Panc1 (cell line): ENCODE data around the gene VCX3B. TPM values are rescaled to one million over a fixed set of nuclear protein-coding genes. Genes with fewer than 3 reads are reported as not detected.
"Not testable (repeated sequence)": the region's sequence is repeated elsewhere in the genome, so short reads cannot be mapped to it uniquely, and the experiment has no call there.

ENCODE experiments used
- ATAC-seq: fragments of 200-7000 bp; cut with Tn5 transposase; 2 replicates; pipeline ENCODE4 v1.9.1; 2020; ENCODE audit warnings: mild to moderate bottlenecking, moderate library complexity
- Bru-seq: library from RNA; stranded (reverse); fragments of 400-500 nt; gene quantifications from one replicate; lab custom pipeline; 2021; lab: Mats Ljungman, UMichigan
- BruChase-seq, 2 experiments: library from RNA; stranded (reverse); fragments of 400-500 nt; gene quantifications; one replicate each; lab custom pipeline; 2021; lab: Mats Ljungman, UMichigan
- BruUV-seq: library from RNA; stranded (reverse); fragments of 400-500 nt; replicated peaks from 2 replicates; lab custom pipeline; 2021; lab: Mats Ljungman, UMichigan
- CTCF ChIA-PET: fragments of 300-600 bp; sonication (Branson Sonifier 250); formaldehyde crosslinking; loops from one replicate; lab custom pipeline; 2022; ENCODE audit warnings: antibody characterized with exemption; lab: Charles Lee
- POLR2A ChIA-PET: fragments of 300-600 bp; sonication (Branson Sonifier 250); formaldehyde crosslinking; loops from one replicate; lab custom pipeline; 2022; ENCODE audit warnings: antibody characterized with exemption; lab: Charles Lee
- DNase-seq: peaks from one replicate; pipeline ENCODE4 v3.0.0-alpha.2; 2010; ENCODE audit warnings: low read depth, low spot score
- H3K27ac ChIP-seq: 2 replicates; pipeline ENCODE4 v1.5.1; 2011; ENCODE audit warnings: mild to moderate bottlenecking, low read length, inconsistent platforms
- H3K27me3 ChIP-seq: fragments of 200-500 bp; sonication (Bioruptor generic); 2 replicates; pipeline ENCODE4 v1.6.0; 2014; ENCODE audit warnings: low read length, inconsistent platforms; ENCODE audit not compliant: control insufficient read depth, insufficient read depth
- H3K36me3 ChIP-seq: fragments of 200-500 bp; sonication (Bioruptor generic); 2 replicates; pipeline ENCODE4 v1.5.1; 2014; ENCODE audit warnings: inconsistent platforms, mild to moderate bottlenecking, low read length, moderate library complexity; ENCODE audit not compliant: control insufficient read depth, insufficient read depth
- H3K4me1 ChIP-seq: 2 replicates; pipeline ENCODE4 v1.5.1; 2011; ENCODE audit warnings: inconsistent platforms, mild to moderate bottlenecking, low read length, moderate library complexity; ENCODE audit not compliant: control insufficient read depth, insufficient read depth
- H3K4me3 ChIP-seq, 2 experiments: 2 replicates each; pipeline ENCODE4 v1.5.1; 2011 to 2012; ENCODE audit warnings: low read depth in 2 of 2, low read length in 2 of 2, mild to moderate bottlenecking in 2 of 2, inconsistent platforms in 1 of 2, moderate library complexity in 1 of 2
- H3K9me3 ChIP-seq: fragments of 200-500 bp; sonication (Bioruptor generic); 2 replicates; pipeline ENCODE4 v1.5.1; 2014; ENCODE audit warnings: low read depth, mild to moderate bottlenecking, inconsistent platforms, low read length, moderate library complexity; ENCODE audit not compliant: control insufficient read depth, insufficient read depth
- CTCF ChIP-seq: fragments of 450-650 bp; IDR thresholded peaks from 2 replicates; pipeline ENCODE4 v1.5.1; 2017; ENCODE audit warnings: mild to moderate bottlenecking
- POLR2AphosphoS5 ChIP-seq: IDR thresholded peaks from 2 replicates; pipeline ENCODE4 v1.6.1; 2012; ENCODE audit warnings: mild to moderate bottlenecking, low read depth, low read length, moderate library complexity
- SIN3A ChIP-seq: IDR thresholded peaks from 2 replicates; pipeline ENCODE4 v1.6.1; 2012; ENCODE audit warnings: low read depth, mild to moderate bottlenecking, low read length, moderate library complexity, borderline replicate concordance; ENCODE audit not compliant: insufficient read depth
- TCF7L2 ChIP-seq: IDR thresholded peaks from 2 replicates; pipeline ENCODE4 v1.6.1; 2011; ENCODE audit warnings: mild to moderate bottlenecking, low read depth, low read length, inconsistent platforms
- in situ Hi-C: cut with HindIII; loops from 2 replicates; pipeline ENCODE4 v1.10.0; 2016; ENCODE audit warnings: low sequenced_read_pairs, low pct_unique_long_range_greater_than_20kb
- intact Hi-C: fragments of 100-400 bp; cut with micrococcal nuclease; formaldehyde crosslinking; loops from one replicate; pipeline ENCODE4 v1.10.0; 2022; ENCODE audit not compliant: unreplicated experiment
- long read RNA-seq: library from polyadenylated mRNA; unstranded; transcript quantifications from one replicate; pipeline ENCODE4 v2.0.0, GENCODE V29; 2021; ENCODE audit not compliant: unreplicated experiment
- polyA plus RNA-seq: library from polyadenylated mRNA; unstranded; fragments of >200 nt; gene quantifications from one replicate; pipeline ENCODE4 v1.2.1, GENCODE V29; 2012; ENCODE audit warnings: missing spikeins; ENCODE audit not compliant: insufficient read length
- total RNA-seq: library from RNA; stranded (reverse); gene quantifications from one replicate; pipeline ENCODE4 v1.2.1, GENCODE V29; 2021; ENCODE audit not compliant: unreplicated experiment
- TF ChIP-seq, protein P1 (sequence below), 2 experiments: IDR thresholded peaks; 2 replicates each; pipeline ENCODE4 v1.6.1; 2011 to 2012; ENCODE audit warnings: low read depth in 2 of 2, control low read depth in 1 of 2, low read length in 1 of 2, mild to moderate bottlenecking in 1 of 2, moderate library complexity in 1 of 2; ENCODE audit not compliant: insufficient read depth in 1 of 2

Gene VCX3B
- total RNA-seq (not detected), Bru-seq, nascent RNA (not detected), BruChase-seq, experiment 1, labeled RNA remaining after a 2-hour chase (not detected), BruChase-seq, experiment 2, labeled RNA remaining after a 6-hour chase (not detected)
- not detected for polyA plus RNA-seq
- long read RNA-seq, result 0 reads

DNA sequence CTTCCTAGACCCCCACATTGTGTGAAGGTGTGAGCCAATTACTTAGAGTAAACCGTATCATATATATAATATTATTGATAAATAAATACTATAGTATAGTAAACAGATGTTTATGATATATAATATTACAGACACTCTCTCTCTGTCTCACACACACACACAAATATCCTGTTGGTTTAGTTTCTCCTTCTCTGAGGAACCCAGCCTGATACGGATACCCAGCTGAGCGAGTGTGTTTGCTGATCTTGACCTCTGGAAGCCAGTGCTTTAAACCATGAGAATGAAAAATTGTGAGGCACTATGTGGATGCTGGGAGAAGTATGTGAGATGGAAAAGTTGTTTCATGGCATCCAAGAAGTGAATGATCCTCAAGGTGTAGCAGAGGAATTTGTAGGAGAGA lies at the start of gene VCX3B:
Gene VCX3B, plus strand, starts transcription at position 301 of the 400 bp plus-strand sequence. CDS start 621 bp downstream, outside the sequence.
- H3K4me1 ChIP-seq, CTCF ChIA-PET, in situ Hi-C loops, POLR2A ChIA-PET, DNase-seq, H3K27ac ChIP-seq, H3K27me3 ChIP-seq, H3K9me3 ChIP-seq, H3K4me3 ChIP-seq, intact Hi-C loops, BruUV-seq, H3K36me3 ChIP-seq, ATAC-seq: not testable (repeated sequence)

GRCh38 chrX:8418301-8418700 lies 46.3 kb upstream of the VCX3B start:
- in situ Hi-C loops, result no loop called here
- Histone ChIP-seq H3K9me3 (no peaks in the 10 kb centered on the region), H3K27ac (no peak overlapping the region), H3K4me3 (no peak overlapping the region), H3K36me3 (no peaks in the 10 kb centered on the region), H3K27me3 (no peaks in the 10 kb centered on the region), H3K4me1 (no peaks in the 10 kb centered on the region)
- BruUV-seq, result no TSS peak
- no peak for ATAC-seq
- ChIA-PET CTCF (no interaction called here), POLR2A (no interaction called here)
- no peak for TF ChIP-seq POLR2AphosphoS5
- no peak for TF ChIP-seq SIN3A
- TF ChIP-seq CTCF, result no peak
- TF ChIP-seq TCF7L2, result no peak
- TF ChIP-seq, protein P1, sequence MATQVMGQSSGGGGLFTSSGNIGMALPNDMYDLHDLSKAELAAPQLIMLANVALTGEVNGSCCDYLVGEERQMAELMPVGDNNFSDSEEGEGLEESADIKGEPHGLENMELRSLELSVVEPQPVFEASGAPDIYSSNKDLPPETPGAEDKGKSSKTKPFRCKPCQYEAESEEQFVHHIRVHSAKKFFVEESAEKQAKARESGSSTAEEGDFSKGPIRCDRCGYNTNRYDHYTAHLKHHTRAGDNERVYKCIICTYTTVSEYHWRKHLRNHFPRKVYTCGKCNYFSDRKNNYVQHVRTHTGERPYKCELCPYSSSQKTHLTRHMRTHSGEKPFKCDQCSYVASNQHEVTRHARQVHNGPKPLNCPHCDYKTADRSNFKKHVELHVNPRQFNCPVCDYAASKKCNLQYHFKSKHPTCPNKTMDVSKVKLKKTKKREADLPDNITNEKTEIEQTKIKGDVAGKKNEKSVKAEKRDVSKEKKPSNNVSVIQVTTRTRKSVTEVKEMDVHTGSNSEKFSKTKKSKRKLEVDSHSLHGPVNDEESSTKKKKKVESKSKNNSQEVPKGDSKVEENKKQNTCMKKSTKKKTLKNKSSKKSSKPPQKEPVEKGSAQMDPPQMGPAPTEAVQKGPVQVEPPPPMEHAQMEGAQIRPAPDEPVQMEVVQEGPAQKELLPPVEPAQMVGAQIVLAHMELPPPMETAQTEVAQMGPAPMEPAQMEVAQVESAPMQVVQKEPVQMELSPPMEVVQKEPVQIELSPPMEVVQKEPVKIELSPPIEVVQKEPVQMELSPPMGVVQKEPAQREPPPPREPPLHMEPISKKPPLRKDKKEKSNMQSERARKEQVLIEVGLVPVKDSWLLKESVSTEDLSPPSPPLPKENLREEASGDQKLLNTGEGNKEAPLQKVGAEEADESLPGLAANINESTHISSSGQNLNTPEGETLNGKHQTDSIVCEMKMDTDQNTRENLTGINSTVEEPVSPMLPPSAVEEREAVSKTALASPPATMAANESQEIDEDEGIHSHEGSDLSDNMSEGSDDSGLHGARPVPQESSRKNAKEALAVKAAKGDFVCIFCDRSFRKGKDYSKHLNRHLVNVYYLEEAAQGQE (IDR thresholded peaks at IDR 0.05; ENCODE audit: insufficient read depth in 1 of 2, low read depth in 2 of 2, low read length in 1 of 2), result no peak
- intact Hi-C loops, result no loop called here
- DNase-seq, result no peak

GRCh38 chrX:8424912-8425311 lies 39.7 kb upstream of the VCX3B start:
- H3K4me1 ChIP-seq, result no peaks in the 10 kb centered on the region
- no peaks in the 10 kb centered on the region for H3K9me3 ChIP-seq
- CTCF ChIA-PET, result no interaction called here
- DNase-seq (no peak), ATAC-seq (no peak)
- H3K27me3 ChIP-seq, result no peaks in the 10 kb centered on the region
- H3K36me3 ChIP-seq, result no peaks in the 10 kb centered on the region
- no peak overlapping the region for H3K27ac ChIP-seq
- BruUV-seq, result no TSS peak
- H3K4me3 ChIP-seq, result no peak overlapping the region
- no peak for TF ChIP-seq TCF7L2
- in situ Hi-C loops (no loop called here), intact Hi-C loops (no loop called here)
- POLR2A ChIA-PET, result no interaction called here
